Kidney glomerular epithelial cell (primary cell): ENCODE data around the gene PLEKHH1.
A peak's percentile ranks its signal among the peaks of the same experiment; 100 is the strongest.
"Not testable (repeated sequence)": the region's sequence is repeated elsewhere in the genome, so short reads cannot be mapped to it uniquely, and the experiment has no call there.

Experiments
- DNase-seq: peaks from one replicate; lab custom pipeline; 2025; lab: John Stamatoyannopoulos, UW

PLEKHH1 gene

DNA sequence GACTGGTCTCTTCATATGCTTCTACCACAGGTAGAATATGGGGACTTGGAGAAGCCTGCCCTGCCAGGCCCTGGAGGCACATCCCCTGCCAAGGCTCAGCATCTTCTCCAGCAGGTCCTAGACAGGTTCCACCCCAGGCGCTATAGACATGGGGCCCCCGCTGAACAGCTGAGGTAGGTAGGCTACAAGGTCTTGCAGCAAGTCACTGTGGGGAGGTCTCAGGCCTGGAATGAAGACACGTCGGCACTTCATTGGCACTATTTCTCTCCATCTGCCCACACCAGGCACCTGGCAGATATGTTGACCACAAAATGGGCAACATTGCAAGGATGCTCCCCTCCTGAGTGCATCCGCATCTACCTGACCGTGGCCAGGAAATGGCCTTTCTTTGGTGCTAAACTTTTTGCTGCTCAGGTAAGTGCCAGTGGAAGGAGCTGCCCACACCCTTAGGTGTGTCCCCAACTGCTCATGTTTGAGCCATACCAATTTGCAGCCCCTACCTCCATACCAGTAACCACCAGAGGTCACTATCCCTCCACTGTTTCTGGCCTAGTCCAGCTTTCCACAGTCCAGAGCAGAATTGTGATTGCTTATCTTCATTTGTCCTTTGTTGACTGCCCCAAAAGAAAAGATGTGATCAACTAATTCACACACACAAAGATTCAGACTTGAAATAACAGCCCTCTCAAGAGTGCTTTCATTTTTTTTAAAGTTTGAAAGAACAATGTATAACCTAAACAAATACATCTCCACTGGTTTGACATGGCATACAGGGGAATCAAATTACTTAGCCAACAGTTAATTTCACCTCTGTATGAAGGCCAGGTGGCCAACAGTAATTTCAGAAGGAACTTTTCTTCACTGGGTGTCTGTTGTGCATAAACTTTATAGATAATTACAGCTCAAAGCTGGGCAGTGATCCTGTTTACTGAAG lies 50.9 kb downstream of the PLEKHH1 start:
- DNase-seq: peak; percentile 31

- no peak for DNase-seq
Measured at GRCh38 chr14:67584978-67585377, 51.9 kb downstream of the PLEKHH1 start.

DNA sequence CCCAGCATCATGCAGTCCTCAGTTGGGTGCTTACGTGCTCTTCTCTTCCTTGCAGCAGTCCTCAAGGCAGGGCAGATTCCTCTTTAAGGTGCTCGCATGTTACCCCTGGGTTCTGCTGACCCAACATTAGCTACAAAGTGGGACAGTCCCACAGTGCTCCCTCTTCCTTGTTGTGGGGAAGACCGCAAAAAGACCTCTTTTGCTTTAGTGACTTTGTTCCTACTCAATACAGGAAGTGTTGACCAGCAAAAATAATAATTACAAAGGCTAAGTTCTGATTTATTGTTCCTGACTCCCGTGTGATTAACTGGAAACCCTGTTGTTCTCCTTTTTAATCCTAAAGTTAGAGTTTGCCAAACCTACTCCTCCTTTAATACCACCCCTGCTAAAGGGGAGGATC lies 53.3 kb downstream of the PLEKHH1 start:
- no peak for DNase-seq

GRCh38 chr14:67589204-67589770 lies 56.2 kb downstream of the PLEKHH1 start:
- DNase-seq: no peak

DNA sequence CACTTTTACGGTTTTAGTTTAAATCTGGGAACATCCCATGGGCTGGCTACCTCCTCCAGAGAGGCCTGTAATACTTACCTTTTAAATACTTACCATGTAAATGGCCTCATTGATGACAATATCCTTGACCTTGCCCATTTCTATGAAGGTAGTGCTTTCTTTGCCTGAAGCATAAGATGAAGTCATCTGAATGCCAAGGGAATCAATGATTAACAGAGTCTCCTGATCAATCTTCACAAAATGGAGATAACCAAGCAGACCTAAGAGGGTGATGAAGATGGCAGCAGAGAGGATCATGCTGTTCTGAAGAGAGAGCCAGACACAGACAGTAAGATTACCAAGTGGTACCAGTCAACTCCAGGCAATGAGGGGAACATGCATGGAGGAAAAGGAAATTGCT lies 60.6 kb downstream of the PLEKHH1 start:
- not testable (repeated sequence) for DNase-seq

- no peak for DNase-seq
Measured at GRCh38 chr14:67595392-67595791, 62.3 kb downstream of the PLEKHH1 start.

DNA sequence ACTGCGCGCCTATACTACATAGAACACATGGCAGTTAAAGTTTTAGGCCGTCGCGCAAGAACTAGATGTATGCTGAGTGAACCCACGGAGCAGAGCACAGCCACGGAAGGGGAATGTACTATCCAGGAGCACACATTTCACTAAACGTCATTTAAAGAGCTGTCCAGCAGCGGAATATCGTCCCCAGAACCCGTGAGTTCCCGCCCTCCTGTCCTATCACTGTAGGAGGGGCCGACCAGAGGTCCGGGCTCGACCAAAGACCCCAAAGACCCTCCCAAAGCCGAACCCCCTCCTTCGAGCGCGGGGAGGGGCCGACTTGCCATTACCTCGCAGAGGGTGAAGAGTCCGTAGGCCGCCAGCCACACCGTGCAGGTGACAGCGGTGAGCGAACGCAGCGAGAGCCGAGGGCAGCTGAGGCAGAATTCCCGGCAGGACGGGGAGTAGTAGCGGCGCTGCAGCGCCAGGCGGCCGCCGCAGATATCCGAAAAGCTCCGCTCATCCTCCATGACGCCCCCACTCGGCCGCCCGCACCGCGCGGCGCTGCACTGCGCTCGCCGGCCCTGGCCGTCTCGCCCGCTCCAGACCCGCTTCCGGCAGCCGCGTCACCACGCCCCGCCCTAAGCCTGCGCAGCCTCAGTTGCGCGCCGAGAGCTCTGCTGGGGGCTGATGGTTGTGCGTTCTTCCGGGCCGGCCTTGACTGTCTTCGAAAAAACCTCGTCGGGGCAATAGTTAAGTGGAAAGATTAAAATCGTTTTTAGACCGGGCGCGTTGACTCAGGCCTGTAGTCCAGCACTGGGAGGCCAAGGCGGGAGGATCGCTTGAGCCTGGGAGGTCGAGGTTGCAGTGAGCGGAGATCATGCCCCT lies 66.8 kb downstream of the PLEKHH1 start, which contains the start of gene PIGH:
PIGH (minus strand) TSS at position 571 of the 864 bp plus-strand sequence; CDS start at position 506, 65 bp downstream.
- DNase-seq: peak; percentile 73

- not testable (repeated sequence) for DNase-seq
Measured at GRCh38 chr14:67600562-67600974, 67.5 kb downstream of the PLEKHH1 start.

- DNase-seq: no peak
Measured at GRCh38 chr14:67602076-67602475, 69.0 kb downstream of the PLEKHH1 start.

GRCh38 chr14:67602995-67603545 lies 70.0 kb downstream of the PLEKHH1 start:
- DNase-seq: peak; percentile 17

DNA sequence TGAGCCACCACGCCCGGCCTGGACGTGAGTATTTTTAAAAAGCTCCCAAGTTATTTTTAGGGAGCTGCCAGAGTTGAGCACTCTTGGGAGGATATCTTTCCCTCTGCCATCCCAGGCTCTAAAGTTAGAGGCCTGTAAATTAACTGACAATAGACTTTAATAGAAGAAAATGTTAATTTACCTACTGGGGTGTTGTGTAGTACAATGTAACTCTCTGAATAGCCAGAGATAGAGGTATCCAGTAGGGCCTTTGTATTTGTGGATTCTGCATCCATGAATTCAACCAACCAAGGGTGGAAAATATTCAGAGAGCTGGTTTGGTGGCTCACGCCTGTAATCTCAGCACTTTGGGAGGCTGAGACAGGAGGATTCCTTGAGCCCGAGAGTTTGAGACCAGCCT lies 74.6 kb downstream of the PLEKHH1 start:
- no peak for DNase-seq

DNA sequence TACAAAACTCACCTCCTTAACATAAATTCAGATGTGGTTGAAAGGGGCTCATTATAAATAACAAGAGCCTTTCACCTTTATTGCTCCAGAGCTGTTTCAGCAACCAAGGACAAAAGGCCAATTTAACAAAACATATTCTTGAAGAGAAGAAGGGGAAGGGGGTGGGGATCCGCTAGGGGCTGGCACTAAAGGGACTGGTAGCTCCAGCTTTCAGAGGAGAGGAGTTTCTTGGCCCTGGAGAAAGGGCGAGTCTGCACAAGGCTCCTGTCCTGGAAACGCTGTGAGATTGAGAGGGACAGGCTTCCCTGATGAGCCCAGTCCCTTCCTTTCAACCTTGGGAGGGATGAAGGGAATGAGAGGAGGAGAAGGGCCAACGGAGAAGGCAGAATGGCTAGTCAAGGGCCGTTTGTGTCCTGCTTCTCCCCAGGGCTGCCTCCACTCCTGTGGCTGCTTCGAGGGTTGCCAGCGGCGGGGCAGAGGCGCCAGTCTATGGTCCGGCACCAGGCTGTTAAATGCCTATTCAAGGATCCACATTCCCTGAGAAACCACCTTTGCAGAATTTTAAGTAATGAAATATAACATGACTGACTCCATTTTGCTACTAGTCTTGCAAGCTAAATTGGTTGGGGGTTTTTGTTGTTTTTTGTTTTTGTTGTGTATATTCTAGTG lies 76.7 kb downstream of the PLEKHH1 start:
- no peak for DNase-seq

- no peak for DNase-seq
Measured at GRCh38 chr14:67610491-67610890, 77.4 kb downstream of the PLEKHH1 start.

- peak; percentile 77 for DNase-seq
Measured at GRCh38 chr14:67618617-67619063, 85.5 kb downstream of the PLEKHH1 start.

DNA sequence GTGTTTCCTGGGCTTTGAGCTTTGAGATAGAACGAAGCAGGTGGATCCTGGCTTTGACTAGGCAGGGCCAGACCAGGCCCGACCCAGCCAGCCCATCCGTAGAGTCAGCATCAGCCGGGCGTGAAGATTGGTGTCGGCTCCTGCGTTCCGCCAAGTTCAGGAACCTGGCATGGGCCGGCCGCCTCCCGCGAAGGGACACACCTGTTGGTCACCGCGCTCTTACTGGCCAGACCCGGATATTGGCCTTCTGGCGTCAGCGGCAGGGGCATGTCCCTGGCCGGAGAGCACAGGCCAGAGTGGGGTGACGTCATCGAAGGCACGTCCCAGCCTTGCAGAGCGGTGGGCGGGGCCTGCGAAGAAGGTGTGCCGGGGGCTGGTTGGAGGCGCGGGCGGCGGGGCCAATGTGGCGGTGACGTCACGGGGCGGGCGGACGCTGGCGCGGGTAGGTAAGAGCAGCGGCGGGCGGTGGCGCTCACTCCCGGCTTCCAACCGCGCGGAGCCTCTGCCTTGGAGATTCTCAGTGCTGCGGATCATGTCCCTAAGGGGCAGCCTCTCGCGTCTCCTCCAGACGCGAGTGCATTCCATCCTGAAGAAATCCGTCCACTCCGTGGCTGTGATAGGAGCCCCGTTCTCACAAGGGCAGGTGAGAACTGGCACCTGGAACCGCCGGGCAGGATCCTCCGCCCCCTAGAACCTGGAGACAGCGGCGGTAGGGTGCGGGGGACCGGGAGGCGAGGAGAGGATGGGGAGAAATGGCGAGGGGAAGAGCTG lies 86.5 kb downstream of the PLEKHH1 start, which contains the start of gene ARG2:
ARG2 (plus strand) TSS at position 475 of the 771 bp plus-strand sequence; CDS start at position 533, 58 bp downstream.
- peak; percentile 93 for DNase-seq

- no peak for DNase-seq
Measured at GRCh38 chr14:67620217-67620785, 87.2 kb downstream of the PLEKHH1 start.

GRCh38 chr14:67622675-67623074 lies 89.6 kb downstream of the PLEKHH1 start:
- peak; percentile 53 for DNase-seq

- DNase-seq: no peak
Measured at GRCh38 chr14:67623114-67623513, 90.0 kb downstream of the PLEKHH1 start.

- DNase-seq: not testable (repeated sequence)
Measured at GRCh38 chr14:67626131-67626530, 93.0 kb downstream of the PLEKHH1 start.

DNA sequence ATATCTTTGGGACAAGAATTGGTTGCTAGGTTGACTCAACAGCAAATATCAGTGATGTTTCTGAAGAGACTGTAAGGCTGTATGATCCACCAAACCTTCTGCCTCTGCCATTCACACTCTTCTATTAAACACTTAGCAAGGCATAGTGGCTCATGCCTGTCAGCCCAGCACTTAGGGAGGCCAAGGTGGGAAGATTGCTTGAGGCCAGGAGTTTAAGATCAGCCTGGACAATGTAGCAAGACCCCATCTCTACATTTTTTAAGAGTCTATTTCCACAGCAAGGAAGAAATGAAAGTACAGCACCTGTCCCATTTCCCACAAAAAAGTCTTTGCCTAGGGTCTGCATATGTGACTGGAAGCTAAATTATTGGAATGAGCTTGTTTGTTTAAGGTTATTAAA lies 94.4 kb downstream of the PLEKHH1 start:
- no peak for DNase-seq
